Measurements from ENCODE around the gene TLCD5. TPM values are rescaled to one million over a fixed set of nuclear protein-coding genes. Genes with fewer than 3 reads are reported as not detected.
A peak's percentile ranks its signal among the peaks of the same experiment; 100 is the strongest.

TLCD5 gene
- total RNA-seq, 6 experiments from 2014 or later: 7.8 to 10.2 (median 8.6) TPM

DNA sequence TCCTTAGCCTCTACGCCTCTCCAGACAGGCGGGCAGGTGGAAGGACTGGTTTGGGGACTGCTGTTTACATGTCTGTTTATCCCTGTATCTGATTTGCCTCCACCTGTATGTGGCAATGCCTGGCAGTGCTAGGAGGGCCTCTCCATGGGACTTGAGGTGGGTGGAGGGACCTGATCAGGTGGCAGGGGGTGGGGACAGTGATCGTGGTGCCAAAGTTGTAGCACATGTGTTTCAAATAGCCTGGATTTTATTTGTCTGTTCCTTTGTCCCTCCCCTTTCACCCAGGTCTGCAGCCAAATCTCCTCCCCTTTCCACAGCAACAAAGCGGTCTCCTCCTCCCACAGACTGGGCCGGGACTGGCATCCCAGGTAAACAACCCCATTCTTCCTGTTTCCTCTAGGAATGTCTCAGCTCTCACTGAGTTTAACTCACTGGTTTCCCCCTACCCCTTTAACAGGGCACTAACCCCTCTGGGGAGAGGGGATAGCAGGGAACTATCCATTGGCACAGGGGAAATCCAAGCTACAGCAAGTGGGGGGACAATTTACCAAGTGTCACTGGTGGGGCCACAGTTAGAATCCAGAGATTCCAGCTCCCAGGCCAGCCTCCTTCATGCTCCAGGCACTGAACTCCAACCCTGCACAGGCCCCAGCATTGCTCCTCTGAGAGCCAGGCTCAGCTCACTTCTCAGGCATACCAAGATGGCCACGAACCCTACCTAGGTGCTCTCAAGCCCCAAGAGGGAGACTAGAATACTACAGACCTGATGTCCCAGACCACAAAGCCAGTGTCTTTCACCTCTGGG lies 22.9 kb upstream of the TLCD5 start:
- no peak for DNase-seq
- H3K36me3 Mint-ChIP-seq (ENCODE audit: low read depth): no peaks in the 10 kb centered on the region
- TF ChIP-seq, protein P1, sequence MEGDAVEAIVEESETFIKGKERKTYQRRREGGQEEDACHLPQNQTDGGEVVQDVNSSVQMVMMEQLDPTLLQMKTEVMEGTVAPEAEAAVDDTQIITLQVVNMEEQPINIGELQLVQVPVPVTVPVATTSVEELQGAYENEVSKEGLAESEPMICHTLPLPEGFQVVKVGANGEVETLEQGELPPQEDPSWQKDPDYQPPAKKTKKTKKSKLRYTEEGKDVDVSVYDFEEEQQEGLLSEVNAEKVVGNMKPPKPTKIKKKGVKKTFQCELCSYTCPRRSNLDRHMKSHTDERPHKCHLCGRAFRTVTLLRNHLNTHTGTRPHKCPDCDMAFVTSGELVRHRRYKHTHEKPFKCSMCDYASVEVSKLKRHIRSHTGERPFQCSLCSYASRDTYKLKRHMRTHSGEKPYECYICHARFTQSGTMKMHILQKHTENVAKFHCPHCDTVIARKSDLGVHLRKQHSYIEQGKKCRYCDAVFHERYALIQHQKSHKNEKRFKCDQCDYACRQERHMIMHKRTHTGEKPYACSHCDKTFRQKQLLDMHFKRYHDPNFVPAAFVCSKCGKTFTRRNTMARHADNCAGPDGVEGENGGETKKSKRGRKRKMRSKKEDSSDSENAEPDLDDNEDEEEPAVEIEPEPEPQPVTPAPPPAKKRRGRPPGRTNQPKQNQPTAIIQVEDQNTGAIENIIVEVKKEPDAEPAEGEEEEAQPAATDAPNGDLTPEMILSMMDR (IDR thresholded peaks at IDR 0.05): no peak
- H3K9me3 Mint-ChIP-seq: no peaks in the 10 kb centered on the region
- peaks cover 29% of the 10 kb centered on the region for H3K4me1 Mint-ChIP-seq (ENCODE audit: low read depth)
- no peak overlapping the region for H3K27ac Mint-ChIP-seq
- peaks cover 29% of the 10 kb centered on the region for H3K27me3 Mint-ChIP-seq (ENCODE audit: insufficient read depth)
- H3K4me3 Mint-ChIP-seq: no peak overlapping the region

DNA sequence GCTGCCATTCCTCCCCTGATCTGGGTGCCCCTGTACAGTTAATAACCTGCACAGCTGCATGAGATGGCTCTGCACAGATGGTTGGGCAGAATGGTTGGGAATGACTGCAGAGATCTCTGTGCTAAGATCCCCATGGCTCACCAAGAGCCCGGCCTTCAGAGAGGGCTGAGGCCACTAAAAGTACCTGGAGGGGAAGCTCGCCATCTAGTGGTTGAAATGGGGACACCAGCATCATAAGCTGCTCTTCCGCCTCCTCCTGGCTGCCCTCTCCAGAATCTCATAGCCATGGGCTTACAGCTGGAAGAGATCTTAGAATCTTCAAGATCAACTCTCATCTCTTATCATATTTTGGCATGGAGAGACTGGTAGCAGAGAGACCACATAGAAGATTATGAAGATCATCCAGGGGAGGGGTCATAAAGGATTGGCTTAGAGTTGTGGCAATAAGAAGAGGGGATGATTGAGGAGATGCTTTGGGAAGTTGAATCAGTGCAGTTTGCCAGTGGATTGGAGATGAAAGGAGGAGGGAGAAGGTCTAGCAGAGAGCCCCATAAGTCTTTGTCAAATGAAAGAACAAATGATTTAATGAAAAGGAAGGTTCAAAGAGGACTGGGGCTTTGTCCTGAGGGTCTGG lies 22.0 kb upstream of the TLCD5 start:
- H3K27me3 Mint-ChIP-seq (ENCODE audit: insufficient read depth): peaks cover 26% of the 10 kb centered on the region
- peaks cover 29% of the 10 kb centered on the region for H3K4me1 Mint-ChIP-seq (ENCODE audit: low read depth)
- no peaks in the 10 kb centered on the region for H3K9me3 Mint-ChIP-seq
- TF ChIP-seq, protein P1 (IDR thresholded peaks at IDR 0.05): peak; percentile 99
- H3K27ac Mint-ChIP-seq: no peak overlapping the region
- no peaks in the 10 kb centered on the region for H3K36me3 Mint-ChIP-seq (ENCODE audit: low read depth)
- DNase-seq: peak; percentile 67
- no peak overlapping the region for H3K4me3 Mint-ChIP-seq

DNA sequence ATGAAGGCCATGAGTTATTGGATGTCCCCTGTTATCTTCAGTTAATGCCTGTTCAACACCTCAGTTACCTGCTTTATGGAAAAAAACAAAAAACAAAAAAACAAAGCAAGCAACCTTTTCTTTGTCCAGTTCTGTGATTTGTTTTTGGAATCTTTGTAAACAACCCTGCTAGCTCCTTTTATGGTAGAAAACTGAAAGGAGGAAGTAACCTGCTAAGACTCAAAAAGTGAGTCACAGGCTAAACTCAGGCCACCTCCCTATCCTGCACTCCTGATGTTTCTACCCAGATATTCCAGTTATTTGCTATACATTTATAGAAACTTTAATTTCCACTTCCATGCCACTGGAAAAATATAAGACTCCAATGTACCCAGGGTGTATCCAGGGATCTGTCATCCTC lies 20.6 kb upstream of the TLCD5 start:
- Mint-ChIP-seq H3K9me3 (no peaks in the 10 kb centered on the region), H3K36me3 (ENCODE audit: low read depth) (no peaks in the 10 kb centered on the region), H3K27me3 (ENCODE audit: insufficient read depth) (peaks cover 16% of the 10 kb centered on the region), H3K4me3 (no peak overlapping the region), H3K4me1 (ENCODE audit: low read depth) (peaks cover 29% of the 10 kb centered on the region), H3K27ac (no peak overlapping the region)
- no peak for DNase-seq
- TF ChIP-seq, protein P1 (IDR thresholded peaks at IDR 0.05): no peak

DNA sequence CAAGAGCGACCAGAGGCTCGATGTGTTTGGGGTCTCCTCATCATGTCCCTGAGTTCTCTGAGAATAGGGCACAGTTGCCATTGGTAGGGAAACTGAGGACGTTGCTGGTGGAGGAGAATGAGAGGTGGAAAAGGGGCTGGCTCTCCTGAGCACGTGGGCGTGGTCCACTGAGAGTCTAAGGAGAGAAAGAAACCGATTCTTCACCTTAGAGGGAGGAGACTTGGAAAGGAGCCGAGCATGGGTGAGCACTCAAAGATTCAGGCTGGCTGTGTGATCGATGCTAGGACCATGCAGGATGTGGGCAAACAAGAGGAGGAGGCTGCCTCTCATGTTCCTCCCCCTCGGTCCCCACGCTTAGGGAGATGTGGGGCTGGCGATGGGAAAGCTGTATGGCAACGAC lies 19.8 kb upstream of the TLCD5 start:
- H3K36me3 Mint-ChIP-seq (ENCODE audit: low read depth): no peaks in the 10 kb centered on the region
- no peaks in the 10 kb centered on the region for H3K9me3 Mint-ChIP-seq
- peaks cover 12% of the 10 kb centered on the region for H3K27me3 Mint-ChIP-seq (ENCODE audit: insufficient read depth)
- TF ChIP-seq, protein P1 (IDR thresholded peaks at IDR 0.05): no peak
- DNase-seq: no peak
- no peak overlapping the region for H3K4me3 Mint-ChIP-seq
- H3K4me1 Mint-ChIP-seq (ENCODE audit: low read depth): peaks cover 29% of the 10 kb centered on the region
- no peak overlapping the region for H3K27ac Mint-ChIP-seq

DNA sequence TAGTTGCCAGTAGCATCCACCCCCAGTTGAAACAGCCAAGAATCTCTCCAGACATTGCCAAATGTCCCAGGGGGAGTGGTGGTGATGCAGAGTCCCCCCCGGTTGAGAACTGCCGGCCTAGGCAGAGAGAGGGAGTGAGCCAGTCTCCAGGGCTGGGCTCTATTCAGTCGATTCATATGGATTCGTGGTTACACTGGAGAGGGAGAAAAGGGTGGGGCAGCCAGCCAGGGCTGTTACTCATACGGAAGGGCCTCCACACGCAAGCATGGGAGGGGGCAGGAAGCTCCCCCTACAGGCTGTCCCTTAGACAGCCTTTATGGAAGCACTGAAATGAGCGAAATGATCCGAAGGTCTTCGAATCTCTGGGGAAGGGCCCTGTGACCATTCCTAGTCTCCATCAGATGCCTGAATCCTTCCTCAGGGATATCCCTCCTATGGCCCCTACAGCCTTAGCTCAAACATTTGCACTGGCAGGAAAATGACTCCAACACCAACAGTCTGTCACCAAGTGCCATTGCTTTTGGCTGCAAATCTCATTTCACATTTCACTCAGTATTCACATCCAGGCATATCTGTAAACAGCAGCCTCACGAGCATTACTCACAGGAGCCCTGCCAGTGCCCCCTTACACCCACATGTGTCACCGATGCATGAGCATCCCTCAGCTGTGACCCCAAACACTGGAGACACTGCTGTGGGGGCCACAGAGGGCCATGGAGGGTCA lies 18.4 kb upstream of the TLCD5 start:
- peak; percentile 88 for DNase-seq
- TF ChIP-seq, protein P1 (IDR thresholded peaks at IDR 0.05): peak; percentile 81
- H3K4me1 Mint-ChIP-seq (ENCODE audit: low read depth): peaks cover 29% of the 10 kb centered on the region
- no peaks in the 10 kb centered on the region for H3K36me3 Mint-ChIP-seq (ENCODE audit: low read depth)
- H3K27ac Mint-ChIP-seq: peak overlapping the region; percentile 74
- H3K9me3 Mint-ChIP-seq: no peaks in the 10 kb centered on the region
- peaks cover 8% of the 10 kb centered on the region for H3K27me3 Mint-ChIP-seq (ENCODE audit: insufficient read depth)
- H3K4me3 Mint-ChIP-seq: no peak overlapping the region

Measured in HFFc6 (cell line).